GM23338 (cell line): ENCODE results near the gene ZBTB7C. TPM values are rescaled to one million over a fixed set of nuclear protein-coding genes. Genes with fewer than 3 reads are reported as not detected.

Experiments
- ATAC-seq: fragments of 200-7000 bp; cut with Tn5 transposase; 3 replicates; pipeline ENCODE4 v1.9.1; 2020
- DNase-seq: peaks from one replicate; pipeline ENCODE4 v3.0.0-alpha.2; 2015; ENCODE audit warnings: low spot score
- H2AFZ ChIP-seq: fragments of 200-600 bp; sonication (generic); 2 replicates; pipeline ENCODE4 v1.8.0; 2016; ENCODE audit warnings: antibody characterized with exemption, mild to moderate bottlenecking, moderate library complexity
- H3F3A ChIP-seq: fragments of 200-600 bp; sonication (generic); replicated peaks from 2 replicates; pipeline ENCODE4 v1.8.0; 2017; ENCODE audit warnings: antibody characterized with exemption, mixed run types, low read depth
- H3K27ac ChIP-seq: fragments of 200-600 bp; sonication (generic); 2 replicates; pipeline ENCODE4 v1.6.1; 2016; ENCODE audit warnings: low read depth
- H3K27me3 ChIP-seq: fragments of 200-600 bp; sonication (generic); 2 replicates; pipeline ENCODE4 v1.8.0; 2016; ENCODE audit warnings: mild to moderate bottlenecking, mixed run types, moderate library complexity; ENCODE audit not compliant: insufficient read depth
- H3K36me3 ChIP-seq: fragments of 200-600 bp; sonication (generic); 2 replicates; pipeline ENCODE4 v1.8.0; 2016; ENCODE audit warnings: mild to moderate bottlenecking; ENCODE audit not compliant: insufficient read depth
- H3K4me1 ChIP-seq: fragments of 200-600 bp; sonication (generic); 2 replicates; pipeline ENCODE4 v1.8.0; 2016; ENCODE audit warnings: mild to moderate bottlenecking, moderate library complexity; ENCODE audit not compliant: insufficient read depth
- H3K4me2 ChIP-seq: fragments of 200-600 bp; sonication (generic); 2 replicates; pipeline ENCODE4 v1.7.1; 2017; ENCODE audit warnings: mixed run types
- H3K4me3 ChIP-seq: fragments of 200-600 bp; sonication (generic); 2 replicates; pipeline ENCODE4 v1.6.1; 2016; ENCODE audit warnings: mixed run types
- H3K79me2 ChIP-seq: fragments of 200-600 bp; sonication (generic); replicated peaks from 2 replicates; pipeline ENCODE4 v1.8.0; 2017; ENCODE audit warnings: mild to moderate bottlenecking; ENCODE audit not compliant: insufficient read depth
- H3K9me2 ChIP-seq: fragments of 200-600 bp; sonication (generic); 2 replicates; pipeline ENCODE4 v1.8.0; 2017; ENCODE audit not compliant: insufficient read depth
- H4K20me1 ChIP-seq: fragments of 200-600 bp; sonication (generic); replicated peaks from 2 replicates; pipeline ENCODE4 v1.8.0; 2017; ENCODE audit warnings: mild to moderate bottlenecking; ENCODE audit not compliant: insufficient read depth
- H3K27ac Mint-ChIP-seq: 2 replicates; pipeline ENCODE4 v1.8.0; 2020; ENCODE audit warnings: inconsistent platforms, mild to moderate bottlenecking, moderate library complexity, mixed read lengths
- H3K27me3 Mint-ChIP-seq: 3 replicates; pipeline ENCODE4 v1.8.0; 2022; ENCODE audit warnings: low read depth, mild to moderate bottlenecking, moderate library complexity, mixed read lengths, inconsistent platforms; ENCODE audit not compliant: insufficient read depth, poor library complexity
- H3K36me3 Mint-ChIP-seq: 3 replicates; pipeline ENCODE4 v1.8.0; 2021; ENCODE audit warnings: low read depth, mild to moderate bottlenecking, inconsistent platforms, moderate library complexity, mixed read lengths
- H3K4me1 Mint-ChIP-seq: 3 replicates; pipeline ENCODE4 v1.8.0; 2020; ENCODE audit warnings: mild to moderate bottlenecking, inconsistent platforms, mixed read lengths
- H3K4me3 Mint-ChIP-seq: 3 replicates; pipeline ENCODE4 v1.8.0; 2021; ENCODE audit warnings: moderate library complexity, mild to moderate bottlenecking, inconsistent platforms, mixed read lengths
- H3K9me3 Mint-ChIP-seq: 3 replicates; pipeline ENCODE4 v1.8.0; 2020; ENCODE audit warnings: moderate library complexity, mild to moderate bottlenecking, inconsistent platforms, mixed read lengths
- CREB1 ChIP-seq: fragments of 250-450 bp; sonication (Bioruptor Pico); IDR thresholded peaks from 2 replicates; pipeline ENCODE4 v1.5.0; 2020; ENCODE audit warnings: low read depth, mild to moderate bottlenecking, moderate library complexity
- EZH2 ChIP-seq: fragments of 200-600 bp; sonication (generic); IDR thresholded peaks from one replicate; pipeline ENCODE4 v1.8.0; 2017; ENCODE audit warnings: antibody characterized with exemption, mild to moderate bottlenecking, low read depth; ENCODE audit not compliant: unreplicated experiment
- EZH2phosphoT487 ChIP-seq: fragments of 200-600 bp; sonication (generic); IDR thresholded peaks from one replicate; pipeline ENCODE4 v1.8.1; 2018; ENCODE audit warnings: antibody characterized with exemption; ENCODE audit not compliant: unreplicated experiment
- JUNB ChIP-seq: IDR thresholded peaks from one replicate; pipeline ENCODE4 v1.6.1; 2016; ENCODE audit warnings: antibody characterized with exemption; ENCODE audit not compliant: unreplicated experiment
- NANOG ChIP-seq: IDR thresholded peaks from 2 replicates; pipeline ENCODE4 v1.6.1; 2016; ENCODE audit warnings: antibody characterized with exemption, borderline replicate concordance
- POLR2AphosphoS5 ChIP-seq: IDR thresholded peaks from 2 replicates; pipeline ENCODE4 v1.6.1; 2016; ENCODE audit warnings: antibody characterized with exemption, low read depth
- STAT1 ChIP-seq: IDR thresholded peaks from one replicate; pipeline ENCODE4 v1.6.1; 2016; ENCODE audit warnings: antibody characterized with exemption; ENCODE audit not compliant: unreplicated experiment
- ZNF114 ChIP-seq: fragments of 250-450 bp; sonication (Bioruptor Pico); IDR thresholded peaks from 2 replicates; pipeline ENCODE4 v1.5.0; 2020; ENCODE audit warnings: mild to moderate bottlenecking, moderate library complexity
- ZNF331 ChIP-seq: fragments of 250-450 bp; sonication (Bioruptor Pico); IDR thresholded peaks from 2 replicates; pipeline ENCODE4 v1.5.0; 2020; ENCODE audit warnings: low read depth, mild to moderate bottlenecking, moderate library complexity
- polyA plus RNA-seq: library from polyadenylated mRNA; unstranded; fragments of >200 nt; fragmentation: Nextera tagmentation; extraction: Ambion mirVana; gene quantifications from 2 replicates; pipeline ENCODE4 v1.2.1, GENCODE V29; 2016
- total RNA-seq: library from RNA; depleted of rRNA; stranded (reverse); fragments of >200 nt; shearing (Covaris generic); gene quantifications from 2 replicates; pipeline ENCODE4 v1.2.3, GENCODE V29; 2014
- TF ChIP-seq, protein P1 (sequence below): fragments of 250-450 bp; sonication (Bioruptor Pico); IDR thresholded peaks from 2 replicates; pipeline ENCODE4 v1.5.0; 2020; ENCODE audit warnings: mild to moderate bottlenecking, moderate library complexity
- TF ChIP-seq, protein P2 (sequence below), 2 experiments: fragments of 200-600 bp in 1 of 2; sonication (generic) in 1 of 2; conservative IDR thresholded peaks; 2 replicates each; pipeline versions ENCODE4 v1.5.1 to v1.6.1; 2016 to 2017; ENCODE audit warnings: antibody characterized with exemption in 2 of 2, low read depth in 2 of 2, mild to moderate bottlenecking in 2 of 2, moderate library complexity in 1 of 2
- TF ChIP-seq, protein P3 (sequence below): IDR thresholded peaks from one replicate; pipeline ENCODE4 v1.6.1; 2018; ENCODE audit warnings: antibody characterized with exemption; ENCODE audit not compliant: unreplicated experiment
- TF ChIP-seq, protein P4 (sequence below): IDR thresholded peaks from 2 replicates; pipeline ENCODE4 v1.6.1; 2016; ENCODE audit warnings: antibody characterized with exemption

Gene ZBTB7C
- total and polyA plus RNA-seq, 2 experiments from 2014 or later: 0.03 to 0.14 TPM

DNA sequence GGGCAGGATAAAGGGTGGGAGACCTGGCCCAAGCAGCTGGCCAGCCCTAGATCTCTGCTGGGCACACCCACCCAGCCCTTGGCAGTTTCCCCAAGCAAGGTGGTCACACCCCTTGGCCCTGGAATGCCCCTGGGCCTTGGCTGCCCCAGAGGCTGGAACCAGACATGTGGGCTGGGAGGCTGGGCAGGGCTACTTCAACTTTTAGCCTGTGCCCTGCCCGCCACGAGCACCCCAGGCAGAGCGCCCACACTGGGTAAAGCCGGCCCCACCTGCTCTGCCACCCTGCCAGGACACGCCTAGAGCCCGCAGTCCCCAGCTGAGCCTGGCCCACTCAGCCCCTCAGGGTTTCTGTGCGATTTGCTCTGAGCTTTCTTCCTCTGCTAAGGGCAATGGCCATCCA, 359.0 kb downstream of the ZBTB7C start:
- H2AFZ ChIP-seq: no peak overlapping the region
- DNase-seq (no peak), ATAC-seq (no peak)
- H3K4me3 Mint-ChIP-seq: no peak overlapping the region
- no peaks in the 10 kb centered on the region for H3K36me3 Mint-ChIP-seq
- no peaks in the 10 kb centered on the region for H3K9me2 ChIP-seq
- H3K4me1 Mint-ChIP-seq: peaks cover 10% of the 10 kb centered on the region
- no peak overlapping the region for H3K4me3 ChIP-seq
- H3K4me1 ChIP-seq: no peaks in the 10 kb centered on the region
- H3K27me3 ChIP-seq: no peaks in the 10 kb centered on the region
- H3F3A ChIP-seq: no peaks in the 10 kb centered on the region
- H3K27ac Mint-ChIP-seq: no peak overlapping the region
- H3K27ac ChIP-seq: no peak overlapping the region
- no peak for TF ChIP-seq EZH2phosphoT487
- TF ChIP-seq, protein P1, sequence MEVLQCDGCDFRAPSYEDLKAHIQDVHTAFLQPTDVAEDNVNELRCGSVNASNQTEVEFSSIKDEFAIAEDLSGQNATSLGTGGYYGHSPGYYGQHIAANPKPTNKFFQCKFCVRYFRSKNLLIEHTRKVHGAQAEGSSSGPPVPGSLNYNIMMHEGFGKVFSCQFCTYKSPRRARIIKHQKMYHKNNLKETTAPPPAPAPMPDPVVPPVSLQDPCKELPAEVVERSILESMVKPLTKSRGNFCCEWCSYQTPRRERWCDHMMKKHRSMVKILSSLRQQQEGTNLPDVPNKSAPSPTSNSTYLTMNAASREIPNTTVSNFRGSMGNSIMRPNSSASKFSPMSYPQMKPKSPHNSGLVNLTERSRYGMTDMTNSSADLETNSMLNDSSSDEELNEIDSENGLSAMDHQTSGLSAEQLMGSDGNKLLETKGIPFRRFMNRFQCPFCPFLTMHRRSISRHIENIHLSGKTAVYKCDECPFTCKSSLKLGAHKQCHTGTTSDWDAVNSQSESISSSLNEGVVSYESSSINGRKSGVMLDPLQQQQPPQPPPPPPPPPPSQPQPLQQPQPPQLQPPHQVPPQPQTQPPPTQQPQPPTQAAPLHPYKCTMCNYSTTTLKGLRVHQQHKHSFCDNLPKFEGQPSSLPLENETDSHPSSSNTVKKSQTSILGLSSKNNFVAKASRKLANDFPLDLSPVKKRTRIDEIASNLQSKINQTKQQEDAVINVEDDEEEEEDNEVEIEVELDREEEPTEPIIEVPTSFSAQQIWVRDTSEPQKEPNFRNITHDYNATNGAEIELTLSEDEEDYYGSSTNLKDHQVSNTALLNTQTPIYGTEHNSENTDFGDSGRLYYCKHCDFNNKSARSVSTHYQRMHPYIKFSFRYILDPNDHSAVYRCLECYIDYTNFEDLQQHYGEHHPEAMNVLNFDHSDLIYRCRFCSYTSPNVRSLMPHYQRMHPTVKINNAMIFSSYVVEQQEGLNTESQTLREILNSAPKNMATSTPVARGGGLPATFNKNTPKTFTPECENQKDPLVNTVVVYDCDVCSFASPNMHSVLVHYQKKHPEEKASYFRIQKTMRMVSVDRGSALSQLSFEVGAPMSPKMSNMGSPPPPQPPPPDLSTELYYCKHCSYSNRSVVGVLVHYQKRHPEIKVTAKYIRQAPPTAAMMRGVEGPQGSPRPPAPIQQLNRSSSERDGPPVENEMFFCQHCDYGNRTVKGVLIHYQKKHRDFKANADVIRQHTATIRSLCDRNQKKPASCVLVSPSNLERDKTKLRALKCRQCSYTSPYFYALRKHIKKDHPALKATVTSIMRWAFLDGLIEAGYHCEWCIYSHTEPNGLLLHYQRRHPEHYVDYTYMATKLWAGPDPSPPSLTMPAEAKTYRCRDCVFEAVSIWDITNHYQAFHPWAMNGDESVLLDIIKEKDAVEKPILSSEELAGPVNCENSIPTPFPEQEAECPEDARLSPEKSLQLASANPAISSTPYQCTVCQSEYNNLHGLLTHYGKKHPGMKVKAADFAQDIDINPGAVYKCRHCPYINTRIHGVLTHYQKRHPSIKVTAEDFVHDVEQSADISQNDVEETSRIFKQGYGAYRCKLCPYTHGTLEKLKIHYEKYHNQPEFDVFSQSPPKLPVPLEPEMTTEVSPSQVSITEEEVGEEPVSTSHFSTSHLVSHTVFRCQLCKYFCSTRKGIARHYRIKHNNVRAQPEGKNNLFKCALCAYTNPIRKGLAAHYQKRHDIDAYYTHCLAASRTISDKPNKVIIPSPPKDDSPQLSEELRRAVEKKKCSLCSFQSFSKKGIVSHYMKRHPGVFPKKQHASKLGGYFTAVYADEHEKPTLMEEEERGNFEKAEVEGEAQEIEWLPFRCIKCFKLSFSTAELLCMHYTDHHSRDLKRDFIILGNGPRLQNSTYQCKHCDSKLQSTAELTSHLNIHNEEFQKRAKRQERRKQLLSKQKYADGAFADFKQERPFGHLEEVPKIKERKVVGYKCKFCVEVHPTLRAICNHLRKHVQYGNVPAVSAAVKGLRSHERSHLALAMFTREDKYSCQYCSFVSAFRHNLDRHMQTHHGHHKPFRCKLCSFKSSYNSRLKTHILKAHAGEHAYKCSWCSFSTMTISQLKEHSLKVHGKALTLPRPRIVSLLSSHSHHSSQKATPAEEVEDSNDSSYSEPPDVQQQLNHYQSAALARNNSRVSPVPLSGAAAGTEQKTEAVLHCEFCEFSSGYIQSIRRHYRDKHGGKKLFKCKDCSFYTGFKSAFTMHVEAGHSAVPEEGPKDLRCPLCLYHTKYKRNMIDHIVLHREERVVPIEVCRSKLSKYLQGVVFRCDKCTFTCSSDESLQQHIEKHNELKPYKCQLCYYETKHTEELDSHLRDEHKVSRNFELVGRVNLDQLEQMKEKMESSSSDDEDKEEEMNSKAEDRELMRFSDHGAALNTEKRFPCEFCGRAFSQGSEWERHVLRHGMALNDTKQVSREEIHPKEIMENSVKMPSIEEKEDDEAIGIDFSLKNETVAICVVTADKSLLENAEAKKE: no peak
- TF ChIP-seq POLR2AphosphoS5: no peak
- TF ChIP-seq, protein P2, sequence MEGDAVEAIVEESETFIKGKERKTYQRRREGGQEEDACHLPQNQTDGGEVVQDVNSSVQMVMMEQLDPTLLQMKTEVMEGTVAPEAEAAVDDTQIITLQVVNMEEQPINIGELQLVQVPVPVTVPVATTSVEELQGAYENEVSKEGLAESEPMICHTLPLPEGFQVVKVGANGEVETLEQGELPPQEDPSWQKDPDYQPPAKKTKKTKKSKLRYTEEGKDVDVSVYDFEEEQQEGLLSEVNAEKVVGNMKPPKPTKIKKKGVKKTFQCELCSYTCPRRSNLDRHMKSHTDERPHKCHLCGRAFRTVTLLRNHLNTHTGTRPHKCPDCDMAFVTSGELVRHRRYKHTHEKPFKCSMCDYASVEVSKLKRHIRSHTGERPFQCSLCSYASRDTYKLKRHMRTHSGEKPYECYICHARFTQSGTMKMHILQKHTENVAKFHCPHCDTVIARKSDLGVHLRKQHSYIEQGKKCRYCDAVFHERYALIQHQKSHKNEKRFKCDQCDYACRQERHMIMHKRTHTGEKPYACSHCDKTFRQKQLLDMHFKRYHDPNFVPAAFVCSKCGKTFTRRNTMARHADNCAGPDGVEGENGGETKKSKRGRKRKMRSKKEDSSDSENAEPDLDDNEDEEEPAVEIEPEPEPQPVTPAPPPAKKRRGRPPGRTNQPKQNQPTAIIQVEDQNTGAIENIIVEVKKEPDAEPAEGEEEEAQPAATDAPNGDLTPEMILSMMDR (conservative IDR thresholded peaks at IDR 0.05; ENCODE audit: low read depth in 2 of 2): no peak
- TF ChIP-seq, protein P3, sequence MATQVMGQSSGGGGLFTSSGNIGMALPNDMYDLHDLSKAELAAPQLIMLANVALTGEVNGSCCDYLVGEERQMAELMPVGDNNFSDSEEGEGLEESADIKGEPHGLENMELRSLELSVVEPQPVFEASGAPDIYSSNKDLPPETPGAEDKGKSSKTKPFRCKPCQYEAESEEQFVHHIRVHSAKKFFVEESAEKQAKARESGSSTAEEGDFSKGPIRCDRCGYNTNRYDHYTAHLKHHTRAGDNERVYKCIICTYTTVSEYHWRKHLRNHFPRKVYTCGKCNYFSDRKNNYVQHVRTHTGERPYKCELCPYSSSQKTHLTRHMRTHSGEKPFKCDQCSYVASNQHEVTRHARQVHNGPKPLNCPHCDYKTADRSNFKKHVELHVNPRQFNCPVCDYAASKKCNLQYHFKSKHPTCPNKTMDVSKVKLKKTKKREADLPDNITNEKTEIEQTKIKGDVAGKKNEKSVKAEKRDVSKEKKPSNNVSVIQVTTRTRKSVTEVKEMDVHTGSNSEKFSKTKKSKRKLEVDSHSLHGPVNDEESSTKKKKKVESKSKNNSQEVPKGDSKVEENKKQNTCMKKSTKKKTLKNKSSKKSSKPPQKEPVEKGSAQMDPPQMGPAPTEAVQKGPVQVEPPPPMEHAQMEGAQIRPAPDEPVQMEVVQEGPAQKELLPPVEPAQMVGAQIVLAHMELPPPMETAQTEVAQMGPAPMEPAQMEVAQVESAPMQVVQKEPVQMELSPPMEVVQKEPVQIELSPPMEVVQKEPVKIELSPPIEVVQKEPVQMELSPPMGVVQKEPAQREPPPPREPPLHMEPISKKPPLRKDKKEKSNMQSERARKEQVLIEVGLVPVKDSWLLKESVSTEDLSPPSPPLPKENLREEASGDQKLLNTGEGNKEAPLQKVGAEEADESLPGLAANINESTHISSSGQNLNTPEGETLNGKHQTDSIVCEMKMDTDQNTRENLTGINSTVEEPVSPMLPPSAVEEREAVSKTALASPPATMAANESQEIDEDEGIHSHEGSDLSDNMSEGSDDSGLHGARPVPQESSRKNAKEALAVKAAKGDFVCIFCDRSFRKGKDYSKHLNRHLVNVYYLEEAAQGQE: no peak
- TF ChIP-seq NANOG: no peak
- no peak for TF ChIP-seq ZNF331 (CRISPR knock-in tag)
- TF ChIP-seq, protein P4, sequence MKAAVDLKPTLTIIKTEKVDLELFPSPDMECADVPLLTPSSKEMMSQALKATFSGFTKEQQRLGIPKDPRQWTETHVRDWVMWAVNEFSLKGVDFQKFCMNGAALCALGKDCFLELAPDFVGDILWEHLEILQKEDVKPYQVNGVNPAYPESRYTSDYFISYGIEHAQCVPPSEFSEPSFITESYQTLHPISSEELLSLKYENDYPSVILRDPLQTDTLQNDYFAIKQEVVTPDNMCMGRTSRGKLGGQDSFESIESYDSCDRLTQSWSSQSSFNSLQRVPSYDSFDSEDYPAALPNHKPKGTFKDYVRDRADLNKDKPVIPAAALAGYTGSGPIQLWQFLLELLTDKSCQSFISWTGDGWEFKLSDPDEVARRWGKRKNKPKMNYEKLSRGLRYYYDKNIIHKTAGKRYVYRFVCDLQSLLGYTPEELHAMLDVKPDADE: no peak
- TF ChIP-seq ZNF114 (CRISPR knock-in tag): no peak
- TF ChIP-seq CREB1: no peak
- no peak for TF ChIP-seq EZH2
- no peak for TF ChIP-seq JUNB
- TF ChIP-seq STAT1: no peak
- H3K79me2 ChIP-seq: no peaks in the 10 kb centered on the region
- H3K27me3 Mint-ChIP-seq: peaks cover 7% of the 10 kb centered on the region
- H3K9me3 Mint-ChIP-seq: peaks cover 3% of the 10 kb centered on the region; the same call in 2 of the 3 replicates
- H3K36me3 ChIP-seq: no peaks in the 10 kb centered on the region; the same call in 1 of the 2 replicates
- no peak overlapping the region for H3K4me2 ChIP-seq
- H4K20me1 ChIP-seq: no peaks in the 10 kb centered on the region
